Neural cell (in vitro differentiated cells): Measurements from ENCODE around the gene OOSP2. TPM values are rescaled to one million over a fixed set of nuclear protein-coding genes. Genes with fewer than 3 reads are reported as not detected.
"Not testable (repeated sequence)": the region's sequence is repeated elsewhere in the genome, so short reads cannot be mapped to it uniquely, and the experiment has no call there.

Experiments used
- H2AFZ ChIP-seq: fragments of 200-600, 300-800 bp; sonication (generic), shearing (Covaris generic); 2 replicates; pipeline ENCODE4 v1.6.0; 2014; ENCODE audit warnings: low read depth, mild to moderate bottlenecking, antibody characterized with exemption, low read length, moderate library complexity
- H3F3A ChIP-seq: fragments of 200-600 bp; shearing (Covaris generic); 2 replicates; pipeline ENCODE4 v1.6.1; 2016; ENCODE audit warnings: mild to moderate bottlenecking, moderate library complexity, mixed read lengths, antibody characterized with exemption, low read length; ENCODE audit not compliant: insufficient read depth, poor library complexity, severe bottlenecking
- H3K27ac ChIP-seq: fragments of 200-600, 300-800 bp; sonication (generic), shearing (Covaris generic); 2 replicates; pipeline ENCODE4 v1.5.1; 2014; ENCODE audit warnings: mild to moderate bottlenecking, low read length, moderate library complexity
- H3K27me3 ChIP-seq: fragments of 300-800, 200-600 bp; sonication (generic), shearing (Covaris generic); 2 replicates; pipeline ENCODE4 v1.6.0; 2014; ENCODE audit warnings: mild to moderate bottlenecking, low read depth, low read length, moderate library complexity; ENCODE audit not compliant: insufficient read depth
- H3K36me3 ChIP-seq: fragments of 300-800, 200-600 bp; sonication (generic), shearing (Covaris generic); 2 replicates; pipeline ENCODE4 v1.5.1; 2014; ENCODE audit warnings: mild to moderate bottlenecking, antibody characterized with exemption, low read length, moderate library complexity; ENCODE audit not compliant: insufficient read depth
- H3K4me2 ChIP-seq: fragments of 300-800, 200-600 bp; sonication (generic), shearing (Covaris generic); 2 replicates; pipeline ENCODE4 v1.6.0; 2014; ENCODE audit warnings: mild to moderate bottlenecking, low read length
- H3K4me3 ChIP-seq: fragments of 300-800, 200-600 bp; sonication (generic), shearing (Covaris generic); 2 replicates; pipeline ENCODE4 v1.5.1; 2014; ENCODE audit warnings: mild to moderate bottlenecking, low read length, moderate library complexity
- H3K79me2 ChIP-seq: fragments of 200-600 bp; shearing (Covaris generic); replicated peaks from 2 replicates; pipeline ENCODE4 v1.6.0; 2014; ENCODE audit warnings: mild to moderate bottlenecking, low read length, moderate library complexity; ENCODE audit not compliant: insufficient read depth
- H3K9ac ChIP-seq: fragments of 300-800, 200-600 bp; sonication (generic), shearing (Covaris generic); 2 replicates; pipeline ENCODE4 v1.6.1; 2016; ENCODE audit warnings: mild to moderate bottlenecking, low read length, mixed read lengths
- H3K9me2 ChIP-seq: fragments of 200-600 bp; shearing (Covaris generic); 2 replicates; pipeline ENCODE4 v1.6.1; 2016; ENCODE audit warnings: mild to moderate bottlenecking, low read length, mixed read lengths; ENCODE audit not compliant: insufficient read depth
- H3K9me3 ChIP-seq: fragments of 200-600, 300-800 bp; sonication (generic), shearing (Covaris generic); 2 replicates; pipeline ENCODE4 v1.6.1; 2016; ENCODE audit warnings: mild to moderate bottlenecking, mixed run types, low read length, moderate library complexity, mixed read lengths
- H4K20me1 ChIP-seq: fragments of 200-600 bp; shearing (Covaris generic); 2 replicates; pipeline ENCODE4 v1.6.1; 2016; ENCODE audit warnings: mild to moderate bottlenecking, mixed run types; ENCODE audit not compliant: insufficient read depth
- CTCF ChIP-seq: fragments of 450-650 bp; IDR thresholded peaks from 2 replicates; pipeline ENCODE4 v1.5.1; 2014; ENCODE audit warnings: antibody characterized with exemption, mild to moderate bottlenecking, moderate library complexity; ENCODE audit not compliant: poor library complexity, severe bottlenecking
- EP300 ChIP-seq: fragments of 450-650 bp; conservative IDR thresholded peaks from 2 replicates; pipeline ENCODE4 v1.6.1; 2014; ENCODE audit warnings: antibody characterized with exemption, mild to moderate bottlenecking, moderate library complexity; ENCODE audit not compliant: poor library complexity, severe bottlenecking
- EZH2 ChIP-seq: fragments of 200-600, 300-800 bp; shearing (Covaris generic), sonication (generic); IDR thresholded peaks from 2 replicates; pipeline ENCODE4 v1.6.1; 2014; ENCODE audit warnings: antibody characterized with exemption, low read length, borderline replicate concordance, mild to moderate bottlenecking; ENCODE audit not compliant: insufficient read depth, poor library complexity, severe bottlenecking
- MXI1 ChIP-seq: fragments of 450-650 bp; conservative IDR thresholded peaks from 2 replicates; pipeline ENCODE4 v1.6.1; 2014; ENCODE audit warnings: antibody characterized with exemption, mild to moderate bottlenecking; ENCODE audit not compliant: poor library complexity, severe bottlenecking
- POLR2AphosphoS5 ChIP-seq: IDR thresholded peaks from 2 replicates; pipeline ENCODE4 v1.6.1; 2012
- RAD21 ChIP-seq: fragments of 450-650 bp; conservative IDR thresholded peaks from 2 replicates; pipeline ENCODE4 v1.6.1; 2014; ENCODE audit warnings: antibody characterized with exemption, mild to moderate bottlenecking, moderate library complexity
- REST ChIP-seq: IDR thresholded peaks from 2 replicates; pipeline ENCODE4 v1.6.1; 2012; ENCODE audit warnings: borderline replicate concordance
- SMC3 ChIP-seq: fragments of 450-650 bp; conservative IDR thresholded peaks from 2 replicates; pipeline ENCODE4 v1.6.1; 2014; ENCODE audit warnings: antibody characterized with exemption, mild to moderate bottlenecking, moderate library complexity; ENCODE audit not compliant: poor library complexity
- TAF1 ChIP-seq: IDR thresholded peaks from 2 replicates; pipeline ENCODE4 v1.6.1; 2012; ENCODE audit warnings: low read depth
- polyA plus RNA-seq: library from polyadenylated mRNA; depleted of rRNA; stranded (reverse); fragments of >200 nt; gene quantifications from 2 replicates; pipeline ENCODE4 v1.2.3, GENCODE V29; 2014

OOSP2 gene
- polyA plus RNA-seq, 1 donor from 2014 or later: not detected

- Histone ChIP-seq H3K9ac (no peak overlapping the region), H3F3A (no peaks in the 10 kb centered on the region), H3K27ac (no peak overlapping the region), H4K20me1 (no peaks in the 10 kb centered on the region), H3K9me3 (no peaks in the 10 kb centered on the region), H3K36me3 (no peaks in the 10 kb centered on the region), H2AFZ (no peak overlapping the region), H3K27me3 (no peaks in the 10 kb centered on the region), H3K9me2 (no peaks in the 10 kb centered on the region), H3K4me2 (no peak overlapping the region), H3K4me3 (no peak overlapping the region), H3K79me2 (no peaks in the 10 kb centered on the region)
- TF ChIP-seq SMC3: no peak
- no peak for TF ChIP-seq EZH2
- TF ChIP-seq EP300: no peak
- TF ChIP-seq MXI1: no peak
- TF ChIP-seq TAF1: no peak
- no peak for TF ChIP-seq CTCF
- TF ChIP-seq RAD21: no peak
- TF ChIP-seq REST: no peak
- TF ChIP-seq POLR2AphosphoS5: no peak
These were observed 11.1 kb upstream of the OOSP2 start for GRCh38 chr11:60029015-60029632.

- H3K9ac ChIP-seq, H3K27ac ChIP-seq, H3K9me3 ChIP-seq, H3K79me2 ChIP-seq, H3K4me2 ChIP-seq, H3K9me2 ChIP-seq, H3F3A ChIP-seq, H2AFZ ChIP-seq, H3K36me3 ChIP-seq, H3K27me3 ChIP-seq, H3K4me3 ChIP-seq, H4K20me1 ChIP-seq: not testable (repeated sequence)
These were observed 10.2 kb downstream of the OOSP2 start for GRCh38 chr11:60050422-60050821.

- H2AFZ ChIP-seq, H3K36me3 ChIP-seq, H3K4me3 ChIP-seq, H3F3A ChIP-seq, H3K27me3 ChIP-seq, H3K9me3 ChIP-seq, H3K9ac ChIP-seq, H3K9me2 ChIP-seq, H3K27ac ChIP-seq, H4K20me1 ChIP-seq, H3K4me2 ChIP-seq, H3K79me2 ChIP-seq: not testable (repeated sequence)
These were observed 10.6 kb downstream of the OOSP2 start for GRCh38 chr11:60050839-60051238.
